Loucy (cell line): ENCODE results near the gene SMAD7.

Experiments used
- CTCF ChIP-seq: fragments of 200-600 bp; sonication (generic); conservative IDR thresholded peaks from 2 replicates; pipeline ENCODE4 v1.5.1; 2014; ENCODE audit warnings: mild to moderate bottlenecking, antibody characterized with exemption, low read length
- EZH2phosphoT487 ChIP-seq: fragments of 200-600 bp; IDR thresholded peaks from 2 replicates; pipeline ENCODE4 v1.6.1; 2018; ENCODE audit warnings: antibody characterized with exemption, mild to moderate bottlenecking, moderate library complexity, borderline replicate concordance

DNA sequence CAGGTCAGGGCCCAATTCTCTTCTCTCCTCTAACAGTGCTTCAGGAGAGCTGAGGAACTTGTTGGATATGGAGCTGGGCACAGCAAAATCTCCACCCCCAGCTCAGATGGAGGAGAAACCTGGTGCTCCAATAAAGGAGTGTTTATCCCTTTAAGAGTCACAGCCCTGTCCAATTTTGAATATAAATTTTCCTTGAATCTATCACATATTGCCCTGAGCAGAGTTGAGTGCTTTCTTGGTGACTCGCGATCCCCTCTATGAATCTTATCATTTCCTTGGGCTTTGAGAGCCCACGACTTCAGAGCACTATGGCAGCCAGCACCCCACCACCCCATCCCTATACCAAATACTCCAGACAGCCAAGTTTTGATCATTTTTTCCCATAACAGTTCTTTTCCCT lies 34.4 kb upstream of the SMAD7 start:
- TF ChIP-seq EZH2phosphoT487 (no peak), CTCF (no peak)
